SU-DHL-6 (cell line): Measurements from ENCODE around the gene CARD19.

Experiments
- EZH2phosphoT487 ChIP-seq: fragments of 200-600 bp; sonication (generic), shearing (Covaris generic); conservative IDR thresholded peaks from 2 replicates; pipeline ENCODE4 v1.6.1; 2018; ENCODE audit warnings: mild to moderate bottlenecking, antibody characterized with exemption, low read length, moderate library complexity, mixed read lengths
- TF ChIP-seq, protein P1 (sequence below): fragments of 200-600 bp; sonication (generic); IDR thresholded peaks from one replicate; pipeline ENCODE4 v1.5.1; 2017; ENCODE audit warnings: antibody characterized with exemption, mild to moderate bottlenecking, low read length, moderate library complexity; ENCODE audit not compliant: insufficient read depth, poor library complexity, severe bottlenecking

DNA sequence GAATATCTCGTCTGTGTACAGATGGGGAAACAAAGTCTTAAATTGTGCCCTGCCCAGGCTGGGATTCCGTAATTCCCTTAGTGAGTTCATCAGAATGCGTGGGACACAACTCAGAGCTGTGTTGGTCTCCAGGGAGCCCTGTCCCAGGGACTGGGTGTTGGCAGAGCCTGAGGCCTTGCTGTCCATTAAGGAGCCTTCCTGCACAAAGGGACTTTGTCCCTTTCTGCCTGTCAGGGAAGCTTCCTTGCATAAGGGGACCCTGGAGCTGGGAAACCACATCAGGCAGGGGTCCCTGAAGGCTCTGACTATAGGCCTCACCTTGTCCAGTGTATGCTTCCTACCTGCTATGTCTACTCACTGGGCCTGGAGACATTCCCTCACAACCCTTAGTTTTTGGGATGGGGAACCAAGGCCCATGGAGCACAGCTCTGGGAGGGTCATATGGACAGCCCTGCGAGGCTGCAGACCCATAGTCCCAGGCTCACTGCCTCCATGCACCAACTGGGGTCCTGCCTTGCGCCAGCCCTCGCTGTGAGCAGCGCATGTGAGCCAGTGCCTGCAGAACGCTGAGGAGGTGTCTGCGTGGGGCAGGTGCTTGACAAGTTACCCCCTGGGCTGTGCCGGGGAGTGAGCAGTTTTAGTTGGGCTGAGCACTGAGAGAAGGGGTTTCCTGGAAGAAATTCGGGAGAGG lies 1.6 kb downstream of the CARD19 start:
- TF ChIP-seq, protein P1, sequence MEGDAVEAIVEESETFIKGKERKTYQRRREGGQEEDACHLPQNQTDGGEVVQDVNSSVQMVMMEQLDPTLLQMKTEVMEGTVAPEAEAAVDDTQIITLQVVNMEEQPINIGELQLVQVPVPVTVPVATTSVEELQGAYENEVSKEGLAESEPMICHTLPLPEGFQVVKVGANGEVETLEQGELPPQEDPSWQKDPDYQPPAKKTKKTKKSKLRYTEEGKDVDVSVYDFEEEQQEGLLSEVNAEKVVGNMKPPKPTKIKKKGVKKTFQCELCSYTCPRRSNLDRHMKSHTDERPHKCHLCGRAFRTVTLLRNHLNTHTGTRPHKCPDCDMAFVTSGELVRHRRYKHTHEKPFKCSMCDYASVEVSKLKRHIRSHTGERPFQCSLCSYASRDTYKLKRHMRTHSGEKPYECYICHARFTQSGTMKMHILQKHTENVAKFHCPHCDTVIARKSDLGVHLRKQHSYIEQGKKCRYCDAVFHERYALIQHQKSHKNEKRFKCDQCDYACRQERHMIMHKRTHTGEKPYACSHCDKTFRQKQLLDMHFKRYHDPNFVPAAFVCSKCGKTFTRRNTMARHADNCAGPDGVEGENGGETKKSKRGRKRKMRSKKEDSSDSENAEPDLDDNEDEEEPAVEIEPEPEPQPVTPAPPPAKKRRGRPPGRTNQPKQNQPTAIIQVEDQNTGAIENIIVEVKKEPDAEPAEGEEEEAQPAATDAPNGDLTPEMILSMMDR = no peak
- TF ChIP-seq EZH2phosphoT487 = no peak
